HepG2 (cell line): Measurements from ENCODE around the gene FGGY. TPM values are rescaled to one million over a fixed set of nuclear protein-coding genes. Genes with fewer than 3 reads are reported as not detected.
A peak's percentile ranks its signal among the peaks of the same experiment; 100 is the strongest.

Experiments
- AKAP8 ChIP-seq: sonication (generic); formaldehyde crosslinking; IDR thresholded peaks from 2 replicates; pipeline ENCODE4 v1.5.1; 2020; ENCODE audit warnings: mild to moderate bottlenecking, missing genetic modification reagents
- CCDC6 ChIP-seq: sonication (generic); formaldehyde crosslinking; IDR thresholded peaks from 2 replicates; pipeline ENCODE4 v1.8.1; 2022; ENCODE audit warnings: mild to moderate bottlenecking, missing genetic modification reagents, moderate library complexity
- CREB1 ChIP-seq, 2 experiments: fragments of 450-650 bp in 1 of 2; IDR thresholded peaks; 2 replicates each; pipeline ENCODE4 v1.6.1; 2016 to 2017; ENCODE audit warnings: control low read depth in 1 of 2, mild to moderate bottlenecking in 1 of 2, missing compliant biosample characterization in 1 of 2, missing genetic modification characterization in 1 of 2
- GFI1 ChIP-seq: sonication (generic); formaldehyde crosslinking; IDR thresholded peaks from 2 replicates; pipeline ENCODE4 v1.5.0; 2020; ENCODE audit warnings: missing genetic modification reagents, mild to moderate bottlenecking, borderline replicate concordance
- MBD4 ChIP-seq: IDR thresholded peaks from 2 replicates; pipeline ENCODE4 v1.6.1; 2012; ENCODE audit warnings: low read length, inconsistent platforms, borderline replicate concordance
- POLR2A ChIP-seq, 2 experiments: IDR thresholded peaks; 2 replicates each; pipeline ENCODE4 v1.6.1; 2011; ENCODE audit warnings: low read depth in 2 of 2, low read length in 2 of 2, mild to moderate bottlenecking in 1 of 2, moderate library complexity in 1 of 2; ENCODE audit not compliant: insufficient read depth in 1 of 2
- POLR2G ChIP-seq: fragments of 200-400 bp; formaldehyde crosslinking; IDR thresholded peaks from 2 replicates; pipeline ENCODE4 v1.6.1; 2018; ENCODE audit warnings: mild to moderate bottlenecking, low read depth, low read length, moderate library complexity
- RARA ChIP-seq: IDR thresholded peaks from 2 replicates; pipeline ENCODE4 v1.6.1; 2016; ENCODE audit warnings: missing genetic modification reagents, missing compliant biosample characterization
- TBP ChIP-seq: sonication (generic); formaldehyde crosslinking; IDR thresholded peaks from 2 replicates; pipeline ENCODE4 v1.5.0; 2020; ENCODE audit warnings: missing genetic modification reagents
- ZNF768 ChIP-seq: sonication (generic); formaldehyde crosslinking; IDR thresholded peaks from 2 replicates; pipeline ENCODE4 v1.4.0; 2020; ENCODE audit warnings: missing genetic modification reagents
- ZNF777 ChIP-seq: sonication (generic); formaldehyde crosslinking; IDR thresholded peaks from 2 replicates; pipeline ENCODE4 v1.4.0; 2020; ENCODE audit warnings: missing genetic modification reagents
- ZSCAN21 ChIP-seq: sonication (generic); formaldehyde crosslinking; IDR thresholded peaks from 2 replicates; pipeline ENCODE4 v1.8.0; 2022; ENCODE audit warnings: mild to moderate bottlenecking, missing genetic modification reagents, moderate library complexity, borderline replicate concordance
- polyA plus RNA-seq, 8 experiments: library from polyadenylated mRNA; depleted of rRNA in 3 of 8; stranded (reverse) in 7 of 8; unstranded in 1 of 8; fragments of >200 nt; fragmentation: Illumina TruSeq in 4 of 8; extraction: Trizol in 4 of 8; gene quantifications; 2 replicates each; pipeline versions ENCODE4 v1.2.1 to v1.2.3, GENCODE V29; 2011 to 2016; ENCODE audit warnings: low read depth in 4 of 8, missing spikeins in 1 of 8, mixed read lengths in 1 of 8; ENCODE audit not compliant: insufficient read depth in 1 of 8
- total RNA-seq, 5 experiments: library from RNA; depleted of rRNA; stranded (reverse); fragments of >200 nt; fragmentation: Illumina TruSeq; extraction: Trizol; gene quantifications; 2 replicates each; pipeline ENCODE4 v1.2.3, GENCODE V29; 2016; ENCODE audit warnings: low read depth in 1 of 5
- TF ChIP-seq, protein P1 (sequence below): sonication (generic); formaldehyde crosslinking; IDR thresholded peaks from 2 replicates; pipeline ENCODE4 v1.4.0; 2020; ENCODE audit warnings: missing genetic modification reagents, borderline replicate concordance
- TF ChIP-seq, protein P2 (sequence below): sonication (generic); formaldehyde crosslinking; conservative IDR thresholded peaks from 2 replicates; pipeline ENCODE4 v1.4.0; 2020; ENCODE audit warnings: missing genetic modification reagents
- TF ChIP-seq, protein P3 (sequence below): sonication (generic); formaldehyde crosslinking; IDR thresholded peaks from 2 replicates; pipeline ENCODE4 v1.5.1; 2020; ENCODE audit warnings: missing genetic modification reagents, mild to moderate bottlenecking, borderline replicate concordance
- TF ChIP-seq, protein P4 (sequence below): sonication (generic); formaldehyde crosslinking; IDR thresholded peaks from 2 replicates; pipeline ENCODE4 v1.8.0; 2022; ENCODE audit warnings: mild to moderate bottlenecking, missing genetic modification reagents, moderate library complexity
- TF ChIP-seq, protein P5 (sequence below), 2 experiments: sonication (generic) in 1 of 2; formaldehyde crosslinking in 1 of 2; IDR thresholded peaks; 2 replicates each; pipeline versions ENCODE4 v1.4.0 to v1.6.1; 2018 to 2020; ENCODE audit warnings: missing genetic modification reagents in 2 of 2, borderline replicate concordance in 1 of 2, low read depth in 1 of 2, mild to moderate bottlenecking in 1 of 2, missing biosample characterization in 1 of 2
- TF ChIP-seq, protein P6 (sequence below): sonication (generic); formaldehyde crosslinking; IDR thresholded peaks from 2 replicates; pipeline ENCODE4 v1.4.0; 2020; ENCODE audit warnings: missing genetic modification reagents

Gene FGGY
- total and polyA plus RNA-seq, 2 of the 13 experiments (the other 11 are each of a cell fraction or from before 2014, with no cell fraction given), result 15.7 to 27.5 TPM

DNA sequence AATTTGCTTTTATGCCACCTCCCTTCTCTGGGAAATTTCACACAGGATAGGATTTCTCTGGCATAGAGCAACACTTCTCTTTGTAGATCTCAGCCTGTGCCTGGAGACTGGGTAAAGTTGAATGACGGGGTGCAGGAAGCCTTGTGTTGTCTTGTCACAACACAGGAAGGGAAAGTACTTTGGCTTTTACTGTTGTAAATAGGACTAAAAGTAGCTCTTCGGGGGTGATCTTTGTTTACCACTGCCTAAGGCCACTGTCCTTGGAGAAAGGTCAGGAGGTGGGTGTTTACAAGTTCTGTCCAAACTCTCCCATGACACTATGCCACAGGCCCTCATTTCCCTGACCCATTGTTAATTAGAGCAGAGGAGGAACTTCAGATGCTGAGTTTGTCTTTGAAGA, 139.7 kb downstream of the FGGY start (continued):
- TF ChIP-seq, protein P1, sequence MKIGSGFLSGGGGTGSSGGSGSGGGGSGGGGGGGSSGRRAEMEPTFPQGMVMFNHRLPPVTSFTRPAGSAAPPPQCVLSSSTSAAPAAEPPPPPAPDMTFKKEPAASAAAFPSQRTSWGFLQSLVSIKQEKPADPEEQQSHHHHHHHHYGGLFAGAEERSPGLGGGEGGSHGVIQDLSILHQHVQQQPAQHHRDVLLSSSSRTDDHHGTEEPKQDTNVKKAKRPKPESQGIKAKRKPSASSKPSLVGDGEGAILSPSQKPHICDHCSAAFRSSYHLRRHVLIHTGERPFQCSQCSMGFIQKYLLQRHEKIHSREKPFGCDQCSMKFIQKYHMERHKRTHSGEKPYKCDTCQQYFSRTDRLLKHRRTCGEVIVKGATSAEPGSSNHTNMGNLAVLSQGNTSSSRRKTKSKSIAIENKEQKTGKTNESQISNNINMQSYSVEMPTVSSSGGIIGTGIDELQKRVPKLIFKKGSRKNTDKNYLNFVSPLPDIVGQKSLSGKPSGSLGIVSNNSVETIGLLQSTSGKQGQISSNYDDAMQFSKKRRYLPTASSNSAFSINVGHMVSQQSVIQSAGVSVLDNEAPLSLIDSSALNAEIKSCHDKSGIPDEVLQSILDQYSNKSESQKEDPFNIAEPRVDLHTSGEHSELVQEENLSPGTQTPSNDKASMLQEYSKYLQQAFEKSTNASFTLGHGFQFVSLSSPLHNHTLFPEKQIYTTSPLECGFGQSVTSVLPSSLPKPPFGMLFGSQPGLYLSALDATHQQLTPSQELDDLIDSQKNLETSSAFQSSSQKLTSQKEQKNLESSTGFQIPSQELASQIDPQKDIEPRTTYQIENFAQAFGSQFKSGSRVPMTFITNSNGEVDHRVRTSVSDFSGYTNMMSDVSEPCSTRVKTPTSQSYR (CRISPR knock-in tag), result no peak; the same call in 1 of the 2 replicates
- TF ChIP-seq, protein P2, sequence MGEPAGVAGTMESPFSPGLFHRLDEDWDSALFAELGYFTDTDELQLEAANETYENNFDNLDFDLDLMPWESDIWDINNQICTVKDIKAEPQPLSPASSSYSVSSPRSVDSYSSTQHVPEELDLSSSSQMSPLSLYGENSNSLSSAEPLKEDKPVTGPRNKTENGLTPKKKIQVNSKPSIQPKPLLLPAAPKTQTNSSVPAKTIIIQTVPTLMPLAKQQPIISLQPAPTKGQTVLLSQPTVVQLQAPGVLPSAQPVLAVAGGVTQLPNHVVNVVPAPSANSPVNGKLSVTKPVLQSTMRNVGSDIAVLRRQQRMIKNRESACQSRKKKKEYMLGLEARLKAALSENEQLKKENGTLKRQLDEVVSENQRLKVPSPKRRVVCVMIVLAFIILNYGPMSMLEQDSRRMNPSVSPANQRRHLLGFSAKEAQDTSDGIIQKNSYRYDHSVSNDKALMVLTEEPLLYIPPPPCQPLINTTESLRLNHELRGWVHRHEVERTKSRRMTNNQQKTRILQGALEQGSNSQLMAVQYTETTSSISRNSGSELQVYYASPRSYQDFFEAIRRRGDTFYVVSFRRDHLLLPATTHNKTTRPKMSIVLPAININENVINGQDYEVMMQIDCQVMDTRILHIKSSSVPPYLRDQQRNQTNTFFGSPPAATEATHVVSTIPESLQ (CRISPR knock-in tag), result no peak
- TF ChIP-seq, protein P3, sequence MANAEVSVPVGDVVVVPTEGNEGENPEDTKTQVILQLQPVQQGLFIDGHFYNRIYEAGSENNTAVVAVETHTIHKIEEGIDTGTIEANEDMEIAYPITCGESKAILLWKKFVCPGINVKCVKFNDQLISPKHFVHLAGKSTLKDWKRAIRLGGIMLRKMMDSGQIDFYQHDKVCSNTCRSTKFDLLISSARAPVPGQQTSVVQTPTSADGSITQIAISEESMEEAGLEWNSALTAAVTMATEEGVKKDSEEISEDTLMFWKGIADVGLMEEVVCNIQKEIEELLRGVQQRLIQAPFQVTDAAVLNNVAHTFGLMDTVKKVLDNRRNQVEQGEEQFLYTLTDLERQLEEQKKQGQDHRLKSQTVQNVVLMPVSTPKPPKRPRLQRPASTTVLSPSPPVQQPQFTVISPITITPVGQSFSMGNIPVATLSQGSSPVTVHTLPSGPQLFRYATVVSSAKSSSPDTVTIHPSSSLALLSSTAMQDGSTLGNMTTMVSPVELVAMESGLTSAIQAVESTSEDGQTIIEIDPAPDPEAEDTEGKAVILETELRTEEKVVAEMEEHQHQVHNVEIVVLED (CRISPR knock-in tag), result no peak
- TF ChIP-seq TBP (CRISPR knock-in tag), result no peak
- TF ChIP-seq ZSCAN21 (CRISPR knock-in tag), result no peak
- no peak for TF ChIP-seq POLR2G
- TF ChIP-seq, protein P4, sequence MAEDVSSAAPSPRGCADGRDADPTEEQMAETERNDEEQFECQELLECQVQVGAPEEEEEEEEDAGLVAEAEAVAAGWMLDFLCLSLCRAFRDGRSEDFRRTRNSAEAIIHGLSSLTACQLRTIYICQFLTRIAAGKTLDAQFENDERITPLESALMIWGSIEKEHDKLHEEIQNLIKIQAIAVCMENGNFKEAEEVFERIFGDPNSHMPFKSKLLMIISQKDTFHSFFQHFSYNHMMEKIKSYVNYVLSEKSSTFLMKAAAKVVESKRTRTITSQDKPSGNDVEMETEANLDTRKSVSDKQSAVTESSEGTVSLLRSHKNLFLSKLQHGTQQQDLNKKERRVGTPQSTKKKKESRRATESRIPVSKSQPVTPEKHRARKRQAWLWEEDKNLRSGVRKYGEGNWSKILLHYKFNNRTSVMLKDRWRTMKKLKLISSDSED, result no peak
- no peak for TF ChIP-seq CCDC6 (CRISPR knock-in tag)
- peak; percentile 37; the same call in 1 of the 2 replicates for TF ChIP-seq GFI1 (CRISPR knock-in tag)
- no peak for TF ChIP-seq MBD4
- no peak for TF ChIP-seq CREB1 (IDR thresholded peaks at IDR 0.05)
- TF ChIP-seq CREB1 (CRISPR knock-in tag; IDR thresholded peaks at IDR 0.05), result no peak
- TF ChIP-seq AKAP8 (CRISPR knock-in tag), result no peak
- TF ChIP-seq, protein P5, sequence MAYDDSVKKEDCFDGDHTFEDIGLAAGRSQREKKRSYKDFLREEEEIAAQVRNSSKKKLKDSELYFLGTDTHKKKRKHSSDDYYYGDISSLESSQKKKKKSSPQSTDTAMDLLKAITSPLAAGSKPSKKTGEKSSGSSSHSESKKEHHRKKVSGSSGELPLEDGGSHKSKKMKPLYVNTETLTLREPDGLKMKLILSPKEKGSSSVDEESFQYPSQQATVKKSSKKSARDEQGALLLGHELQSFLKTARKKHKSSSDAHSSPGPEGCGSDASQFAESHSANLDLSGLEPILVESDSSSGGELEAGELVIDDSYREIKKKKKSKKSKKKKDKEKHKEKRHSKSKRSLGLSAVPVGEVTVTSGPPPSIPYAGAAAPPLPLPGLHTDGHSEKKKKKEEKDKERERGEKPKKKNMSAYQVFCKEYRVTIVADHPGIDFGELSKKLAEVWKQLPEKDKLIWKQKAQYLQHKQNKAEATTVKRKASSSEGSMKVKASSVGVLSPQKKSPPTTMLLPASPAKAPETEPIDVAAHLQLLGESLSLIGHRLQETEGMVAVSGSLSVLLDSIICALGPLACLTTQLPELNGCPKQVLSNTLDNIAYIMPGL (CRISPR knock-in tag; IDR thresholded peaks at IDR 0.05; ENCODE audit: borderline replicate concordance in 1 of 2, low read depth in 1 of 2), result 0 out of 4 replicates have a peak, but pooled peaks of 1 of the 2 experiments have one; percentile 20
- TF ChIP-seq RARA (CRISPR knock-in tag), result peak; percentile 88
- no peak for TF ChIP-seq POLR2A (IDR thresholded peaks at IDR 0.05; ENCODE audit: insufficient read depth in 1 of 2, low read depth in 2 of 2, low read length in 2 of 2)
- TF ChIP-seq ZNF768 (CRISPR knock-in tag), result no peak
- TF ChIP-seq, protein P6, sequence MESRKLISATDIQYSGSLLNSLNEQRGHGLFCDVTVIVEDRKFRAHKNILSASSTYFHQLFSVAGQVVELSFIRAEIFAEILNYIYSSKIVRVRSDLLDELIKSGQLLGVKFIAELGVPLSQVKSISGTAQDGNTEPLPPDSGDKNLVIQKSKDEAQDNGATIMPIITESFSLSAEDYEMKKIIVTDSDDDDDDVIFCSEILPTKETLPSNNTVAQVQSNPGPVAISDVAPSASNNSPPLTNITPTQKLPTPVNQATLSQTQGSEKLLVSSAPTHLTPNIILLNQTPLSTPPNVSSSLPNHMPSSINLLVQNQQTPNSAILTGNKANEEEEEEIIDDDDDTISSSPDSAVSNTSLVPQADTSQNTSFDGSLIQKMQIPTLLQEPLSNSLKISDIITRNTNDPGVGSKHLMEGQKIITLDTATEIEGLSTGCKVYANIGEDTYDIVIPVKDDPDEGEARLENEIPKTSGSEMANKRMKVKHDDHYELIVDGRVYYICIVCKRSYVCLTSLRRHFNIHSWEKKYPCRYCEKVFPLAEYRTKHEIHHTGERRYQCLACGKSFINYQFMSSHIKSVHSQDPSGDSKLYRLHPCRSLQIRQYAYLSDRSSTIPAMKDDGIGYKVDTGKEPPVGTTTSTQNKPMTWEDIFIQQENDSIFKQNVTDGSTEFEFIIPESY (CRISPR knock-in tag), result no peak
- no peak for TF ChIP-seq ZNF777 (CRISPR knock-in tag)
